ENCODE measurements around the gene ZNF554.

Gene ZNF554

GRCh38 chr19:2819540-2820111 lies at the start of gene ZNF554:
Gene ZNF554, plus strand, starts transcription at chr19:2819868. Its CDS starts 204 bp downstream, at chr19:2820072.
- DNase-seq (ENCODE audit: low read depth), result peak; percentile 99

- DNase-seq (ENCODE audit: low read depth), result no peak
These were observed 49.3 kb upstream of the ZNF554 start for GRCh38 chr19:2770055-2771013.

DNA sequence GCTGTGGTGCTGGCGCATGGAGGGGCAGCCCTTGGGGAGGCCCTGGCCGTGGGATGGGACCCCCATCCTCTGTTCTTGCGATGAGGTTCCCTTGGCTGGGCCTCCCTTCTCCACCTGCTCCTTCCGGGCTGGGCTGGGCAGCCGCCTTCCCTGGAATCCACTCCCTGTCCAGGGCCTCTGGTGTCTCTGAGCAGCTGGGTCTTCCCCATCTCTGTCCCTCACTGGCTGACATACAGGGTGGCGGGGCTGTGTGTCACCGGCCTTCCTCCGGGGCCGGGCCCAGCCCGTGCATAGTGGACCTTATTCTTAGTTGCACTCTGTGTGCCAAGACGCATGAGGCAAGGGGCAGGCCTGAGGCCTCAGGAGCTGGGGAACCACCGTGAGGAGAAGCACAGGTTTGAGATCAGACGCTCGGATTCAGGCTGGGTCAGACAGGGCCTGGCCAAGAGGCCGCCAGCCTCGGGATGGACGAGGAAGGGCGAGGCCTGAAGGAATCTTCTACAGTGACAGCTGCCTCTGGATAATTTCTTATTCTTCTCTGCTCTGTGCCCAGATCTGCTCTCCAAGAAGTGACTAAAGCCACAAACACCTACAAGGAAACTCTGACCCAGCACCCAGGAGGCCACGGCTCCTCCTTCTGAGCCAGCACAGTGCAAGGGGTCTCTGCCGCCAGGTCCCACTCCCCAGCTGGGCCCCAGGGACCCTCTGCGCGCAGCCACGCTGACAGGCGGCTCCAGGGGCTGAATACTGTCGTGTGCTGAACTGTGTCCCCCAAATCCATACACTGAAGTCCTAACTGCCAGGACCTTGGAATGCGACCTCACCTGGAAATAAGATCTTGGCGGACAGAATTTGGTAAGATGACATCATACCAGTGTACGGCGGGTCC lies 47.6 kb upstream of the ZNF554 start:
- DNase-seq (ENCODE audit: low read depth), result no peak

GRCh38 chr19:2774083-2774679 lies 45.5 kb upstream of the ZNF554 start:
- DNase-seq (ENCODE audit: low read depth), result no peak

GRCh38 chr19:2774953-2775555 lies 44.6 kb upstream of the ZNF554 start:
- DNase-seq (ENCODE audit: low read depth), result no peak

DNA sequence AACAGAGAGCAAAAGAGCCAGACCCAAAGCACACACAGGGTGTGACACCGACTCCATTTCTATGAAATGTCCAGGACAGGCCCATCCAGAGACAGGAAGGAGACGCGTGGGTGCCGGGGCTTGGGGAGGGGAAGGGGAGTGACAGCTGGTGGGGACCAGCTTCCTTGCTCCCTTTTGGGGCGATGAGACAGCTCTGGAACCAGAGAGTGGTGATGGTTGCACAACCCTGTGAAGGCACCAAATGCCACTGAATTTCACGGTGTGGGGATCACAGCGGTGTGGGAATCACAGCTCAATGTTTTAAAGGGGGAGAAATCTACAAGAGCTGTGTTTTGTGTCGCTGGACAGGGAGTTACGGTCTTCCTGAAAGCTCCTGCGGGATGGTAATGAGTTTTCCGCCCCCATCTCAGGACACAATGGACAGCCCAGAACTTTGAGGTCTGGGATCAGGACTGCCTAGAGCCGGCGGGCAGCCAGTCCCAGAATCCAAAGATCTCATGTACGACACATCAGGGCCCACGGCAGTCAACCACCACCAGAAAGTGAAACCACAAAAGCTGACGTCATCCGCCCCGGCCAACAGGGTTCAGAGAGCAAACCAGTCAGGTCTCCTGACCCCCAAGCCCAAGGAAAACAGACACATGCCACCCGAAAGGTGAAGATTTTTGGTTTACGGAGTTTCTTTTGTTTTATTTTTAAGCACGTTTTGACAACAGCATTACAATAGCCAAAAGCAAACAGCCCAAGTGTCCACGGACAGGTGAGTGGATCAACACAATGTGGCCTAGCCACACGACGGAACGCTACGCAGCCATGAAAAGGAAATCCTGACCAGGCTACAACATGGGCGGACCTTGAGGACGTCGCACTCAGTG lies 43.9 kb upstream of the ZNF554 start:
- peak; percentile 44 for DNase-seq (ENCODE audit: low read depth)

GRCh38 chr19:2777952-2778683 lies 41.5 kb upstream of the ZNF554 start:
- DNase-seq (ENCODE audit: low read depth), result no peak

DNA sequence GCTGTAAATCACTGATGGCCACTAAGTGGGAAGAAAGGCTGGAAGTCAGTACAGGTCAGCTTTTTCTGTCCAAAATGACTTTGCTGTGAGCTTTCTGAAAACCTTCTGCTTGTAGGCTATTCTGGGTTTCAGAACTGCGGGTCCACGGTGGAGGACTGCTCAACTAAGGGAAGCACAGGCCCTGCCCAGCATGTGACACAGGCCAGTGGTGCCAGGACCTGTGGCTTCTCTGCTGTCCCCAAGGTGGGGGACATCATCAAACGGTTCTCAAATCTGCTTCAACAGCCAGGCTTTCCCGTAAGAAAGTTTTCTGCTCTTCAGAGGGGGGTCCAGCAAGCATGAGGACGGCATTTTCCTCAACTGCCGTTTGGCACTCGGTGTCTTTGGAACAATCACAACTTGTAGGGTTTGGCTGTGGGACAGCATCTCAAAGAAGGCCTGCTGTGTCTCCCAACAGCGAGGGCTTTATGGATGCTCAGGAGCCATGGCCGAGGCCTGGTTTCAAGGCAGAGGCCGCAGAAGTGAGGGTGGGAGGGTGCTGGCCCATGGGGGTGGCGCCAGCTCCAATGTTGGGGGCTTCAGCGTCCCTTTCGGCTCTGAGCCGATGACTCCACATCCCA lies 40.4 kb upstream of the ZNF554 start:
- DNase-seq (ENCODE audit: low read depth), result no peak

- DNase-seq (ENCODE audit: low read depth), result no peak
These were observed 39.4 kb upstream of the ZNF554 start for GRCh38 chr19:2780284-2780683.

GRCh38 chr19:2782329-2782935 lies 37.2 kb upstream of the ZNF554 start:
- no peak for DNase-seq (ENCODE audit: low read depth)

DNA sequence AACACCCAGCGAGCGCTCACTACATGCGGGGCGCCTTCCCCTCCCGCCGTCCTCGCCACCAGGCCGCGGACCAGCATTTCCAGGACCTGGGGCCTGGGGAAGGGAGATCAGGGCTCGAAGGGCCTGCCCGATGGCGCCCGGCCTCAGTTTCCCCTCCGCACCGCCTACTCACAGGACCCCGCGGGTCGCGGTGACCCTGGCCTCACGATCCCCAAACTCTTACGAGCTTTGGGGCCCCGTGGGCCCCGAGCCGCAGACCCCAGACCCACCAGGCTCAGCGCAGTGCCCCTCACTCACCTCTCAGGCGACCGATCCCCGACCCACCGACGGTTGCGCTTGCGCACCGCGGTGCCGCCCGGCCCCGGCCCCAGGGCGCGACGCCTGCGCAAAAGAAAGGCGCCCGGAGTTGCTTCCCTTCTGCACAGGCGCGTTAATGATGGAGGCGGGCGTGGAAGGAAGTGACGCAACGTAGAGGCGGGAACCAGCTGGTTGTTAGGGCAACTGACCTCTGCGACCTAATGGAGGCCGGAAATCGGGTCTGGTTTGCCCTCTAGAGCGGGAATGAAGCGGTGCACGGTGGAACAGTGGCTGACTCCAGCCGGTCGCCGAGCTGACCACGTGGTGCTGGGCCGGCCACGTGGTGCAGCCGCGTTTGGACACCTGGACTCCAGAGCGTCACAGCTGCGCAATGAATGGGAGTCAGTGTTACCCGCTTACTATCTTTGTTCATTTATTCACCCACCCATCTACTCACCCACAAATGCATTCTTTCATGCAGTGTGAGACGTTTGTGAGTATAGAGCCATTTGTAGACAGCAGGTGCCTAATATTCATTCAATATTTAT lies 36.5 kb upstream of the ZNF554 start, which contains the start of gene SGTA:
Gene SGTA (minus strand): TSS at position 338 of the 845 bp plus-strand sequence. CDS start 14,205 bp downstream, outside the sequence.
- DNase-seq (ENCODE audit: low read depth), result peak; percentile 90

- DNase-seq (ENCODE audit: low read depth), result no peak
These were observed 35.9 kb upstream of the ZNF554 start for GRCh38 chr19:2783781-2784145.

DNA sequence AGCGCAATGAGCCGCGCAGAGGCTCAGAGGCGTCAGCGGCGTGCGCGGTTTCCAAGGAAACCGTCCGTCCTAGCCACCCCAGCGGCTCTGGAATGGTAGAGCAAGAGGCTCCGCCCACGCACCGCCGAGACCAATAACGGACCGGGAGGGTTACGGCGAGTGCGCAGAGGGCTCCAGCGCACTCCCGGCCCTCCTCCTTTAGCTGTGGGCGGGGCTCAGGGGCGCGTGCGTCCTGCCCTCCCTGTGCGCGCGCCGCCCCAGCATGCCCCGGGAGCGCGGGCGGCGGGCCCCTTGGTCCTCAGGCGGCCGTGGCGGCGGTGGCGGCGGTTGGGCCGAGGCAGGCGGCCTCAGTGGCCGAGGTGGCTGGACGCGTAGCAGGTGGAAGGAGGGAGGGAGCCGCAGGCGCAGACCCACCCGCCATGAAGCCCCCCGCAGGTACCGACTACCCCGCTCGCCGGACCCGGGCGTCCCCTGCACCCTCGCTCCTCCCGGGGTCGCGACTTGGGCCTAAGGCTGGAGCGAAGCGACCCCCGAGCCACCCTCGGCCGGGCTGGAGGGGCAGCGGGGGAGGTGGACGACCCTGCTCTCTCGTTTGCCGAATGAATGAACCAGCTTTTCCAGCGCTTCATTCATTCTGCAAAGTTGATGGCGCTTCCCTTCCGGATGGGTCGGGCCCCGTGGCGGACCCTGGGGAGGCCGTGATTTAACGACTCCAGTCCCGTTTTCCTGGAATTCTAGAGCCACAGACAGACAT lies 34.2 kb upstream of the ZNF554 start, which contains the start of gene THOP1:
Gene THOP1 (plus strand): TSS at position 260 of the 754 bp plus-strand sequence. CDS start 160 bp downstream, at position 420.
- peak; percentile 99 for DNase-seq (ENCODE audit: low read depth)

DNA sequence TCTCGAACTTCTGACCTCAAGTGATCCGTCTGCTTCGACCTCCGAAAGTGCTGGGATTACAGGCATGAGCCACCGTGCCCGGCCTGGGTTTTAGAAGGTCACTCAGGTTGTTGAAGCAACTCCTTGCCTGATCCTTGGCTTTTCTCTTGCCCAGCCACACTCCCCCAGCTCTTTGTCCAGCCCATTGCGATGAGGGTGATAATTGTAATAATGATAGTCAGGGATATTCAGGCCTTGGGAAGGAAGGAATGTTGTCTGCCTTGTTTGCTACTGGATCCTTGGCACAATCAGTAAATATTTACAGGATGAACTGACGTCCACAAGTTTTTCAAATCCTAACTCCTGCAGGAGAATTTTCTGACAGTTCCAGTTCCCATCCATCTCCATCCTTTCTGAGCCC lies 32.6 kb upstream of the ZNF554 start:
- DNase-seq (ENCODE audit: low read depth), result no peak

GRCh38 chr19:2788237-2788636 lies 31.4 kb upstream of the ZNF554 start:
- no peak for DNase-seq (ENCODE audit: low read depth)

DNA sequence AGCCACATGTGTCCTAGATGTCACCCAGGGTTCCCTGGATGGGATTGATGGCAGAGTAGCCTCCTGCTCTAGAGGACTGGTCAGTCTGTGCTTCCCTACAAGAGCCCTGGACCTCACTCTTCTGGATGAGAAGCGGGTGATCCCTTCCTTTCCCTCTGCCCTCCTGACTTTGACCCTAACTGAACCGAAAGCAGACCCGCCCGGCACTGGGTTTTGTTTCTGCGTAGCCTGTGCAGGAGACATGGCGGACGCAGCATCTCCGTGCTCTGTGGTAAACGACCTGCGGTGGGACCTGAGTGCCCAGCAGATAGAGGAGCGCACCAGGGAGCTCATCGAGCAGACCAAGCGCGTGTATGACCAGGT lies 29.5 kb upstream of the ZNF554 start:
- DNase-seq (ENCODE audit: low read depth), result no peak

Measured in activated T-cell treated with anti-CD3 and anti-CD28 coated beads for 1 hour (primary cell).